ENCODE measurements around the gene ABHD2.

- no peak for TF ChIP-seq CTCF (IDR thresholded peaks at IDR 0.05)
- TF ChIP-seq POLR2A (IDR thresholded peaks at IDR 0.05): no peak
These were observed 22.0 kb upstream of the ABHD2 start for GRCh38 chr15:89066280-89066679.

All from heart left ventricle (tissue), 13 donors.